NCI-H748 (cell line): Measurements from ENCODE around the gene ADNP2.
"Not testable (repeated sequence)": the region's sequence is repeated elsewhere in the genome, so short reads cannot be mapped to it uniquely, and the experiment has no call there.

ENCODE experiments used
- DNase-seq: peaks from one replicate; lab custom pipeline; 2025; ENCODE audit not compliant: unreplicated experiment; lab: John Stamatoyannopoulos, UW

The ADNP2 gene

DNA sequence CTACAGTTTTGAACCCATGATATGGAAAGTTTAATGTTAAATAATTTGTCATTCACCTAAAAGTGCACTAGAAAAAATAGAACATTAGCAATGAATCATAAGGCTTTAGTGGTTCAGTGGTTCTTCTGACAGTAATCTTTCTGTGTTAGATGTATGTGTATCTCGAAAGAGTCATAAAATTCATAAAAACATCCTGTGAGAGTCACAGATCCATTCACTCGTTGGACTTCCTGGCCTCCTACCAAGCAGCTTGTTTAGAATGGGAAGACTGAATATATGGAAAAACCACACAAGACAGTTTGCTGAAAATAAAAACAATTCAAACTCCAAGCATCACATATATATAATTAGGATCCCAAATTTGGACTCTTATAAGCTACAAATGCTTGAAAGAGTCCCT is 34.8 kb downstream of the ADNP2 start:
- DNase-seq, result no peak

DNA sequence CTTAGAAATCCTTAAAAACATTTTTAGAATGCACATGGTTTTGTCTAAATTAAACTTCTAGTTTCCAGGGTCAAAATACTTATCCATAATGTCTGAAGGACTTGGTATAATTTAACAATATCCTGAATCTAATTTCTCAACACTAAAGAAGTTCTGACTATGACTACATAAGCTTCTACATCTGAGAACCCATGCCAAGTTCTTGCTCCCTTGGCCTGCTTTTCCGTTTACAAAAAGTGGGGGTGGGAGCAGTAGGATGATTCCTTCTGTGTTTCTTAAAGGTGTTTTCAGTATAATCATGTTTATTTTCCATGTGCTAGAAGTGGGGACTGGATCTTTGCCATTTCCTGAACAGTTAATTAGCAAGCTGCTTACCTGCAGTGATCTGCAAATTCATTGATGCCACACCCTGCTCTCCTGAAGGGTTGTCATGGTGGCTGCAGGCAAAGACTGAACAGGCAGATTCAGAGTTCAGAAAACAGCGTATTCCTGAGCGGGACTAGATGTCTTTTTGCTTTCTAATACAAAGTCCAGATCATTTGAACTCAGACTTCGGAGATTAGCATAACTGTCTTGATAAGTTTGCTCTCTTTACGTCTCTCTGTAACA is 36.2 kb downstream of the ADNP2 start:
- peak; percentile 78 for DNase-seq

DNA sequence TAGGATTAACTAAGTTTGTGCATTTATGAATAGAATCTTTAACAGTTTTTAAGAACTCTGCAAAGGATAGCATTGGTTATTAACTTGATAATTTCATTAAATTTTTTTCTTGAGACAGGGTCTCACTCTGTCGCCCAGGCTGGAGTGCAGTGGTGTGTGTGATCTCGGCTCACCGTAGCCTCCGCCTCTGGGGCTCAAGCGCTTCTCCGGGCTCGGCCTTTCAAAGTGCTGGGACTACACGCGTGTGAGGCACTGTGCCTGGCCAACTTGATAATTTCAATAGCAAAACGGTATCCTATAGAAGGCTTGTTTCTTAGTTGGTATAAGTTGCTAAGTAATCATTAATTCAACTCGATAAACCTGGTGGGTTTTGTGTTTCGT is 38.0 kb downstream of the ADNP2 start:
- peak; percentile 58 for DNase-seq

DNA sequence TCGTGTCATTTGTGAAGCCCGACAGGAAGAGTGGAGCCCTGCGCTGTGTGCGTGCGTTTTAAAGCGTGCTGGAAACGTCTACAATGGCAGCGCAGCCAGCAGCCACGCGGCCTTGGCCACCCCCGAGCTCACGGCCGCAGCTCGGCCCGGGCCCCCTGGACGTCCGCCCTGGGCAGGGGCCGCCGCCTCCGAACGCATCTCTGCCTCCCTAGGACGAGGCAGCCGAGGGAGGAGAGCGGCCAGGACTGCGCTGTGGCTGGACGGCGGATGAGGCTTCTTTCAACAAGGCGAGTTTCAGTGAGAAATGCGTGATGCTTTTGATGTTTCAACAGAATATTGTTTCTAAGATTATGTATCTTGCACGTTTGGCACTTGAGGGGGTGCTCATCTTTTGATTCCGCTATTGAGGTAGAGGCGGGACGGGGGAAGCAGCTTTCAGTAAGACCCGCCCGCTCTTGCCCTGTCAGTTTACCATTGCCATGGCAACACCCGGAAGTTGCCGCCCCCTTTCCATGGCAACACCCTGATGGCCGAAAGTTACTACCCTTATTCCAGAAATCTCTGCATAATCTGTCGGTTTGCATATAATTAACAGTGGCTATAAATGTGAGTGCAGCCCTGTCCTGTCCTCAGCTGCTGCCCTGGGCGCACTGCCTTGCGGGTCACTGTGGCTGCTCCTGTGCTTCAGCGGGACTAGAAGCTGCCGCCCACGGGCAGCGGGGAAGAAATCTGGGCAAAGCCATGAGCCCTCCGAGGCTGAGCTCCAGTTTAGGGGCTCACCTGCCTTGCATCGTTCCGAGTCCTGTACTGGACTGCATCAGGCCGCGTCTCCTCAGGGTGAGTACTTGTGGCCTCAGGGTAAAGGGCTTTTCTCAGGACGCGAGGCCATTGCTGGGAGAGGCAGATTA is 38.6 kb downstream of the ADNP2 start:
- peak; percentile 85 for DNase-seq

DNA sequence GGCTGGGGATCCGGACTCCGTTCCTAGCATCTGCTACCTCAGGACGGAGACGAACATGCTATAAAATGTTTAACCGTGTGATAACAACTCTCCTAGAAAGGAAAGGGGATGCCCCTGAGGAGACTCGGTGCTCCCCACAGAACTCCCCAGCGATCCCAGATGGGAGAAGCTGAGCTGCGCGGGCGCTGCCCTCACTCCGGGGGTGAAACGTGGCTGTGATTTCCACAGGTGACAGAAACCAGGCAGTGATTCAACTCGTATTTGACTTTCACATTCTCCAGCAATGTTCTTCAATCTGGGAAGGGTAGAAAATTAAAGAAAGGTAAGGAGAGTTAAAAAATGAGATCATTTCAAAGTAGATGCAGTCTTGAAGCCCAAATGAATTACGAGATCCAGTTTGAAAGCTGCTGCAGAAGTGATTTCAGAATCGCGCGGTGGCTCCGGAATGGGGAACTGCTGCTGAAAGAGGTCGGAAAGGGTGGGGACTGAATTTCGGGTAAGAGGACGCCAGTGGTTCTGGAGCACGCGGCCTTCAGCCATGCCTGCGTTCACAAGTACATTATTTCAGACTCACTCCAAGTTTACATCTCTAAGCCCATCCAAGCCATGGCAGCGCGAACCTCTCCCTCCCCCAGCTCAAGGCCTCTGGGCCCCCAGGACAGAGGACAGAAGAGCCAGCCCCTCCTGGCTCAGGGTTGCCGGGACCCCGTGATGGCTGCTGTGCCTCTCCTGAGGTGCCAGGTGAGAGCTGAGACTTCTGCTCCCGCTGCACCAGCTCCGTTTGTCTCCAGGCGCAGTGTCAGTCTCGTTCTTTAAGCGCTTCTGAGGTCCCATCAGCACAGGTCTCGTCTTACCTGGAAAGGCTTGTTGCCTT is 39.5 kb downstream of the ADNP2 start:
- DNase-seq, result no peak

DNA sequence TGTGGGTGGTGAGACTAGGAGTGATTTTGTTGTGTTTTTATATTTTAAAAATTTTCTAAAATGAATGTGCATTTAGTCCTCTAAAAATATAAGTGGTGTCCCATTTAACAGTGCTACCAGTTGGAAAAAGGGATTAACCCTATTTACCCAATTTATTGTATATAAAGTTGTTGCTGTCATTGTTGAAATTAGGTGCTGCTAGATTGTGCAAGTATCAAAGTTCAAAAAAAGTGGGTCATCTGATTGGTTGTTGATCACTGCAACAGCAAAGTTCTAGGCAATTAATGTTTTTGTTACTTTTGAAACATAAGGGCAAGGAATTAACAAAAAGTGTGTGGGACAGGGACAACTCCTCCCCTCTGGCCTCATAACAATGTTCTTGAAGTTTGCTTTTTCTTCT is 40.6 kb downstream of the ADNP2 start:
- no peak for DNase-seq

DNA sequence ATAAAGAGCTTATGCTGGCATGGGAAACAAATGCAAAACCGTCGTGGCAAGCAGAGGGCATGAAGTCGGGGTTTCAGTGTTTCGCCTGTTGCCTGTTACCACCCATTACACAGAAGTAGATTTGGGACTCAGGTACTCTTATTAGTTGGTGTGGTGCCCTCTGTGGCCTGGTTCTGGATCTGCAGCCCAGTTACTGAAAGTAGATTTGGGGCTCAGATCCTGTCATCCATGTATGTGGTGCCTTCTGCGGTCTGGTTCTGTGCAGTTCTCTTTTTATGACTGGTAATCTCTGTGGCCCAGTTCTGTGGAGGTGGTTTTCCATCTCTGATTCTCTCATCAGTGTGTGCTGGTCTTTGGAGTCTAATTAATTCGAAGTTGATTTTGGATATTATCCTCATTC is 45.2 kb downstream of the ADNP2 start:
- peak; percentile 49 for DNase-seq

DNA sequence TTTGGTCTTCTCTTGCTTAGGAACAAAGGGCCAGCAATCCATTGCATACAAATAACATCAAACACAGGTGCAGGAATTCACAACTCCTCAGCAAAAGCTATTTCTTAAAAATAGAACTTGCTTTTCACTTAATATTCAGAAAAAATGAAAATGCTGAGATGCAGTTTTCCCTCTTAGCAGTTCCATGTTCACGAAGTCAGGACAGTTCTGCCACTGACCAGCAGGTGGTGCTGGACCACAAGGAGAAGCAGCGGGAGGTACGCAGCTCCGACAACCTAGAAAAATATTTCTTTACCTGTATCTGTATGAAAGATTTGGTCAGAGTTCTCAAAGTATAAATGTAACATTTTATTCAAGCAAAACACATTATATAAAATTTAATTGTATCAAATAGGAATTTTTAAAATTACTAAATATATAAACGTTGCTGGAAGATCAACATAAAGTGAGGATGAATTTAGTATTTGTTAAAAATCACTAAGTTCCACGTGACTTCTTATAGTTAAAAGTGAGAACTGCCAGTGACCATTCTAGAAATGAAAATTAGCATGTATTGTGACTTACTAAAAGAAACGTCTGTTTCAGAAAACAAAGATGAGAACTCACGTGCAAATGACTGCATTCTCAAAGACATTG is 48.8 kb downstream of the ADNP2 start:
- peak; percentile 76 for DNase-seq

DNA sequence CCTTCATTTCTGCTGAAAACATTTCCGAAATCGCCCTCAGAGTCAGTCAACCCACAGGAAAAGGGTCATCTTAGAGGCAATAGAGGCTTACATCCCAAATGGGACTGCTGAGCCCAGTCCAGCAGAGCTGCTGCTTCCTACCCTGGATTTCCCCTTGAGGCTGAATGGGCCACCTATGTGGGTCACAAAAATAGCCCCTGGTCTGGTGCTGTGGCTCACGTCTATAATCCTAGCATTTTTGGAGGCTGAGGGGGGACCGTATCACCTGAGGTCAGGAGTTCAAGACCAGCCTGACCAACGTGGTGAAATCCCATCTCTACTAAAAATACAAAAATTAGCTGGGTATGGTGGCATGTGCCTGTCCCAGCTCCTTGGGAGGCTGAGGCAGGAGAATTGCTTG is 49.3 kb downstream of the ADNP2 start:
- no peak for DNase-seq

DNA sequence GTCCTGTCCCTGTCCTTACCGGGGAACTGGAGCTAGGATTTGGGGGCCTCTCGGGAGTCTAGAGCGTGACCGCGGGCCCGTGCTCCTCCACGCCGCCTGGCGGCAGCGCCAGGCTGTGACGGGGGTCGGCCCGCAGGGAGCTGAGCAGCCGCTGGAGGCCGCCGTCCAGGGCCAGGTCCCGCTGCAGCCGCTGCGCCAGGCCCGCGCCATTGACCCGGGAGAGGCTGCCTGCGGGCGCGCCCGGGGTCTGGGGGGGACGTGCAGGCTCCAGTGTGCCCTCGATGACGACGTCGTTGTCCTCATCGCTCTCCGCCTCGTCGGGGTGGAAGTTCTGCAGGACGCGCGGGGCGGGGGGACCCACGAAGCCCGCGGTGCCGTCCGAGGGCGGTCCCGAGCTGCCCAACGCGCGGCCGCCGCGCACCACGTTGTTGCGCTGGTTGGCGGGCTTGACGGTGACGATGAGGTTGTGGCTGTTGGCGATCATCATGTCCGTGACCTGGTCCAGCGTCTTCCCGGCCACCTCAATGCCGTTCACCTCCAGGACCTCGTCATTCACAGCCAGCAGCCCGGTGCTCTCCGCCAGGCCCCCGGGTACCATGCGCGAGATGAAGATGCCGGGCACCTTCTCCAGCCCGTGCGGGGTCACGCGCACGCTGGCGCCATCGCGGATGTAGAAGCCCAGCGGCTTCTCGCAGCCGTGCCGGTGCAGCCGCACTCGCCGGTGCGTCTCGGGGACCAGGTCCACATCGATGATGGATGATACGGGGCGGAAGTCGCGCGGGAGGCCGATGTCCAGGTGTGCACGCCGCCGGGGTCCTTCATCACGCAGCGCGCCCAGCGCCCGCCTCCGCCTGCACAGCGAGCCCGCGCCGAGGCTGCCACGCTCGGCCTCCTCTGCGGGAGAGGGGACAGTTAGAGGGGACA is 50.9 kb downstream of the ADNP2 start:
- DNase-seq, result peak; percentile 73

DNA sequence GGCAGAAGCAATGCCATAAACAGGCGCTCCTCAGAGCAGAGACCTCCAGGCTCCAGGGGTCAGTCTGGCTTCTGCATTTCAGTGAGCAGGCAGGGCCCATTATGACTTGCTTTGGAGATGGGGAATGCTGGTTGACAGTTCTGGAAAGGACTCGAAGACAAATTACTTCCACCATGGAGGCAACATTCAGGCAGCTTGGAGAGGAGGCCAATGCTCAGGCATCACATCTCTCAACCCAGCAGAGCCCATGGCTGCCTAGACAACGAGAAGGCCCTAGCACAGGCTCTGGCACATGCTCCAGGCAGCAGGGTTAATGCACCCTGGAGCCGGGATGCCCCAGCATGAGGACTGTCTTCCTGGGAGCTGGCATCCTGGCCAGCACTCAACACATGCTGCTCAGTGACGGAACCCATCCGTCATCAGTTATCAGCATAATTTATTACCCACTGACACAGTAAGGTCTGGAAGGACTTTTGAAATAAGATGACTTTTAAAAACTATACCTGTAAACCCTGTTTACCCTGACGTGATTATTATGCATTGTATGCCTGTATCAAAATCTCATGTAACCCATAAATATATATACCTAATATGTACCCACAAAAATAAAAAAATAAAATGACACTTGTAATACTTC is 52.8 kb downstream of the ADNP2 start:
- DNase-seq, result no peak

DNA sequence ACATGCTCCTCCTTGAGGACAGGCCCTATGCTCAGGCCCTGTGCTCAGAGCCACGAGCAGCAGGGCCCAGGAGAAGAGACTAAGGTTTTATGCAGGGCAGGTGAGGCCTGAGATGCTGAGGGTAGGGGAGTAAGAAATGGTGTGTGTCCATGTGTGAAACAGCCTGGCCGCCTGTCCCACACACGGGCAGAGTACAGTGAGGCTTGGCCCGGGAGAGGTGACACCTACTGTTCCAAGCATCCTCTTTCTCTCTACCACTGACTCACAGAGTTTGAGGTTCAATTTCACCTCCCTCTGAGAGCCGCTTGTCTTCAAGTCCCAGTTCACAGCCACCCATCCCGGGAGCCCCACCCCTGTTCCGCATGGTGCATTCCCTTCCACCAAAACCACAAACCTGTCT is 54.1 kb downstream of the ADNP2 start:
- DNase-seq, result no peak

DNA sequence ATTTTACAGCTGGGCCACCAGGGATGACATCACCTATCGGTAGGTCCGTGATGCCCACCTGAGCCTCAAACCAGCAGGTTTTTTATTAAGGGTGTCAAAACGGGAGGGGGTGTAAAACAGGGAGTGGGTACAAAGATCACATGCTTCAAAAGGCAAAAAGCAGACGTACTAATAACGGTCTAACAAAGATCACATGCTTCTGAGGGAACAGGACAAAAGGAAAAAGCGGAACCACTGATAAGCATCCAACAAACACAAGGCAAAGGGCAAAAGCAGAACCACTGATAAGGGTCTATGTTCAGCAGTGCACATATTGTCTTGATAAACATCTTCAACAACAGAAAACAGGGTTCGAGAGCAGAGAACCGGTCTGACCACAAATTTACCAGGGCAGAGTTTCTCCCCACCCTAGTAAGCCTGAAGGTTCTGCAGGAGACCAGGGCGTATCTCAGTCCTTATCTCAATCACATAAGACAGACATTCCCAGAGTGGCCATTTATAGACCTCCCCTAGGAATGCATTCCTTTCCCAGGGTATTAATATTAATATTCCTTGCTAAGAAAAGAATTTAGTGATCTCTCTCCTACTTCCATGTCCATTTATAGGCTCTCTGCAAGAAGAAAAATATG is 55.8 kb downstream of the ADNP2 start:
- DNase-seq, result not testable (repeated sequence)

DNA sequence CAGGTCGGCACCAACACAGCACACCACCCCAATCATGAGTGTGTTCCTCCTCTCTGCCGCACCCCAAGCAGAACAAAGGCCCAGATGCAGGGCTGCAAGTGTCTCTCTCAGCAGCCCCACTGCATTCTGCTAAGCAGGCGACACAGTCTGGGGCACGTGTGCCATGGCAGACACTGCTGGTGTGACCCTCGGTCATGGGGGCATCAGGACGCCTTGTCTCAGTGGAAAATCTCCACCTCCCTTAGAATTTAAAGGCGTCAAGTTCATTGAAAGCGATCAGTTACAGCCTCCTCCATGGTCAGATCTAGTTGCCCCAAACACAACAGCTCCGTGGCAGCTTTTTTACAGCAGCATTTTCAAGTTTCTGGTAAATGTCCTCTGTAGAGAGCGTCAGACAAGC is 57.2 kb downstream of the ADNP2 start:
- DNase-seq, result no peak

DNA sequence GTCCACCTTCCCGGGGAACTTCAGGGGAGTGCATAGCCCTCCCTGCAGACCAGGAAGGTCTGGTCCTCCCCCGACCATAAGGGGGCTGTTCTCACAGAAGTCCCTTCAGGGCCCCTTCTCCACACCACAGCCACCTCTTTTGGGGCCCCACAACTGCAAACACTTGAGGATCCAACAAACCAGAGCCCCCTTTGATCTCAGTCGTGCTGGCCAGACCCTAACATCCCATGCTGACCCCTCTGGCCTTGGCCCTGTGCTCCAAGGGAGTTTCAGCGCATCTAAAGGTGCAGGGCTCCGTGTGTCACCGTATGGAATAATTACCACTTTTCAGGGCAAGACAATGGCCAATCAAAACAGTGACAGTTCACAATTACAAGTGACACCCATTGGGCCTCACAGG is 57.7 kb downstream of the ADNP2 start:
- DNase-seq, result no peak

DNA sequence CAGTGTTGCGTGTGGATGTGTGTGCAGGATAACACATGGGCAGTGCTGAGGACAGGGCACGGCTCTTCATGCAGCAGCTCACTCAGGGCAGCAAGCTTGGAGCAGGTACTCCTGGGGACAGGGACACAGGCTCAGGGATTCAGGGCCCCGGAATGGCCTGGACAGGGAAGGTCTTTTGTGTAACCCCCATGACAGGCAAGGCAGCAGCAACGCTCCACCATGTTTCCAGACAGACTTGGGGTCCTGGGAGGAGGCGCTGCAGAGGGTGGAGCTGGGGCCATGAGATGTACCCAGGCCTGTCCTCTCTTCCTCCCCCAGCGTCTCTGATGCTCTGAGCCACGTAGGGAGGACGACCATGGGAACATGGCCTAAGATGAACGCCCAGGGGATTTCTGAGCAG is 58.3 kb downstream of the ADNP2 start:
- no peak for DNase-seq

DNA sequence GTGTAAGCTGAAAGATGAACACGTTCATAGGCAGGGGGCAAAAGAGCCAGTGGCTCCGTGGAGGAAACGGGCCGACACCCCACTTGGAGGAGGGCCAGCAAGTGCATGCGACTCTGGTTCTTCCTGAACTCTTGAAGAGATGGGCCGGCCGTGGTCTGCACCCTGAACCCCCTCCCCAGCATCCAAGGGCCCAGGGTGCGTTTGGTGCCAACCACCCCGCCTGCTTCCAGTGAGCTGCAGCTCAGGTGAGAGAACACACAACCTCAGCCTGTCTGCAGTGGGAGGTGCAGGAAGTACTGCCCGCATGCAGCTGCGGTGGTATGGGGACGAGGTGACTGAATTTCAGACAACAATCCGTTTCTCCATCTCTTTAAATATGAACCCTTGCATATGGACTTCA is 58.9 kb downstream of the ADNP2 start:
- no peak for DNase-seq

DNA sequence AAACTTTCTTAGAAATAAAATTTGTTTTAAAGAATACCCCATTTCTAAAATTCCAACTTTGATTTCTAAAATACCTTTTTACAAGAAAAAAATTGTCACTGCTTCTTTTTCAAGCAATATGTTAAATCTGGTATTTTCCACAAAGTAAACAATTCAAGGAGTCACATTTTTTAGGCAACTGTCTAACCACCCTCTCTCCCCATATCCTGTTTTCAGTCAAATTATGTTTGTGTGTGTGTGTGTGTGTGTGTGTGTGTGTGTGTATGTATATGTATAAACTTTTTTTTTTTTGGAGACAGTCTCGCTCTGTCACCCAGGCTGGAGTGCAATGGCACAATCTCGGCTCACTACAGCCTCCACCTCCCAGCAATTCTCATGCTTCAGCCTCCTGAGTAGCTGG is 59.3 kb downstream of the ADNP2 start:
- DNase-seq, result no peak

DNA sequence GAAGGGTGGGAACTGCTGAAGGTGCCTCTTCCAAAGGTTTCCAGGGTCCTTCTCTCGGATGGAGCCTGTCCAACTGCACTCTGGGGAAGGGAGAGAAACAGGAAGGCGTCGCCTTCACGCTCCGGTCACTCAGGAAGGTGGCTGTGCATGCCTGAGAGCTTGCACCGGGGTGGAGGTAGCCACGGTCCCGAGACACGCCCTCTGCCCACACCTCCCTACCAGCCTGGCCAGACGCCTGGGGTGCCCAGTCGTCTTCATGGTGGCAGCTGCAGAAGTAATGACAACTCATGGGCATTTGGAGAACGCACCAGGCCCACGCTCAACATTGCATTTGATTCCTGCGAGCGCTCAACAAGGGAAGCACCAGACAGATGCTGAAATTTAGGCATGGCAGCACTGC is 59.9 kb downstream of the ADNP2 start:
- no peak for DNase-seq
